IPS DF 4.7 (cell line): ENCODE measurements around the gene GAS5.
"Not testable (repeated sequence)": the region's sequence is repeated elsewhere in the genome, so short reads cannot be mapped to it uniquely, and the experiment has no call there.

Experiments
- DNase-seq: peaks from one replicate; pipeline ENCODE4 v3.0.0-alpha.2; 2013; ENCODE audit warnings: low spot score; ENCODE audit errors: extremely low read depth

Gene GAS5

DNA sequence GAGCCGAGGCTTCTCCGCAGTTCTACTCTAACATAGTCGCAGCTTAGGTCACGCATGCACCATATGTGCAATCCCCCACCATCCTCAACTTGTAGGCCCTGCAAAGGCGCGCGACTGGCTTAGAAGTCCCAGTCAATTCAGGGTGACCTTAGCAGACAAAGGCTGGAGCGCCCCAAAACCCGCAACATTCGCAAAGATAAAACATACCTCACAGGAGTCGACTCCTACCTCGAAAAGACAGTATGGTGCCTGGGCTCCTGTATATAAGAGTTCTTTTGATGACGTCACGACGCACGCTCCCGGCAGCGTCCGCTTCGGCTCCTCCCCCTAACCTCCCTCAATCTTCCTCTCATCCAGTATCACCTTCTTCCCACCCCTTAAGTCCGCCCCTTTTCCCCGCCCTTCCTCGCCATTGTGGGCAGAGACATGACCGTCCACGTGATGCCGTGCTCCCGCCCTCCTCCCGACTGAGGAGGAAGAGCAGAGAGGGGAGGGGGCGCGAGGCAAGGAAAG is at the start of gene GAS5:
TSS of gene GAS5 (minus strand) at position 237 of the 513 bp plus-strand sequence.
- DNase-seq: no peak

DNA sequence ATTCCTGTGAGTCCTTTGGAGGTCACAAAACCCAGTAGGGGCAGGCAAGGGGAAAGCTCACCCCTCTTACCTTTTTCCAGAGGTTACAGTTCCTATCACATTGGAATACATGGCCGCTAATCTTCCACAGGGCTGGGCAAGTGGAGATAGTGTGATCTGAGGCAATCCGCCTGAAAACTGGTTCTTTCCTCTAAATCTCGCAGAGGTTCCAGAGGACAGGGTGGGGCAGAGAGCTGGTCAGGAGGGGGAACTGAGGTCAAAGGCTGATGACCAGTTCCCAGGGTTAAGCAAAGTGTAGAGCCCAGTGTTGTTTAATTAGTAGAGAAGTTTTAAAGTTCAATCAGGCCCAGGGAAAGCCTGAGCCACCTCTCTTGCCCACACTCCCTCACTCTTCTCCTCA is 49.4 kb upstream of the GAS5 start, which contains the start of gene SERPINC1:
TSS of gene SERPINC1 (minus strand) at position 179 of the 400 bp plus-strand sequence. CDS start at position 111, 68 bp downstream.
- no peak for DNase-seq

DNA sequence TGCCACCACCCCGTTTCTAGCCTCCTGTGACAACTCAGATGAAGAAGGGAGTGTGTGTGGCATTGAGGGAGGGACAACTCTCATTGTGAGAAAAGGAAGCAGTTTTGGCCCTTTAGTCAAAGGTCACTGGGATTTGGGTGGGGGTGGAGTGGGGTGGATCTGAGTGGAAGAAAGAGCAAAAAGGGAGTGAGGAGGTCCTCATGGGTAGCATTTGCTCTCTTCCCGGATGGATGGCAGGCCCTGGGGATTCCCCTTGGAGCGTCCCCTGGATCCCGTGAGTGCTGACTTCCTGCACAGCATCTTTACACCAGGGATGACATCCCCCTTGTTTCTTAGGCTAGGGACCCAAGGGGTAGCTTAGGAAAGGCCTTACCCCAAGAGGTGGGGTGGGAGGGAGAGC is 48.9 kb upstream of the GAS5 start:
- no peak for DNase-seq

DNA sequence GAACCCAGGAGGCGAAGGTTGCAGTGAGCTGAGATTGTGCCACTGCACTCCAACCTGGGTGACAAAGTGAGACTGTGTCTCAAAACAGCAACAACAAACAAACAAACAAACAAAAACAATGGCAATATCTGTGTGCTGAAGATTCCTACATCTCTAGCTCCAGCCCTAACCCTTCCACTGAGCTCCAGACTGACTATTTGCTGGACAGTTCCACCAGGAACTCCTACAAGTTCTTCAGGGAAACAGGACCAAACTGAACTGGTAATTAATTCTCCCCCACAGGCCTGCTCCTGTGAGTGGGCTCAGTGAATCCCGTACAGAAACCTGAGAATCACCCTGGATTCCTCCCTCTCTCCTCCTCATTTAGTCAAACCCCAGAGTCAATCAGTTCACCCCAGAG is 47.8 kb upstream of the GAS5 start:
- DNase-seq: no peak

DNA sequence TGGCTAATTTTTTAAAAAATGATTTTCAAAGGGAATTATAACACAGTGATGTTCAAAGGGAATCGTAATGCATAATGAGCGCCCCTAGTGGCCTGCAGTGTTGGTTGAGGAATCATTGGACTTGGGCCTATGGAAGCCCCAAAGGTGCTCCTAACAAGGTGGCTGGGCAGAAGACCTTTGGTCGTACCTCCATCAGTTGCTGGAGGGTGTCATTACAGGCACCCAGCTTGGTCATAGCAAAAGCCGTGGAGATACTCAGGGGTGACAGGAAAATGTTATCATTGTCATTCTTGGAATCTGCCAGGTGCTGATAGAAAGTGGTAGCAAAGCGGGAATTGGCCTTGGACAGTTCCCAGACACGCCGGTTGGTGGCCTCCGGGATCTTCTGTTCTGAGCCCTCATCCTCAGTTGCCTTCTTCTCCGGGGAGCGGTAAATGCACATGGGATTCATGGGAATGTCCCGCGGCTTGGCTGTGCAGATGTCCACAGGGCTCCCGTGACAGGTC is 46.6 kb upstream of the GAS5 start:
- DNase-seq: no peak

DNA sequence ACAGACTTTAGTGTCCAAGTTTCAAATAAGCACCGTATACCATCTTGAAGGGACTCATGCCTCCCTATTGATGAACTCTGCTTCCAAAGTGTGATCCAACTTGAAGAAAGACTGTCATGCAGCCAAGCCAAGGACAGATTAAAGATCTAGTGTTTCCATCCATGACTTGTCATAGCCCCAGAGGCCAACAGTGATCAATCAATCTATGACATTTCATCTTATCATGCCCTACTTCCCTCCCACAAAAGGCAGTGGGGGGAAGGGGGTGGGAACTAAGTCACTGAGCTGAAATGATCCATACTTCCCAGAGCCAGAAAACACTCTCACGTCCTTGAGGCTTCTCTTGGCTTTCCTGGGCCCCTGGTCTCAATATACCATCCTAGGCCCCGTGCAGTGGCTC is 45.3 kb upstream of the GAS5 start:
- no peak for DNase-seq

DNA sequence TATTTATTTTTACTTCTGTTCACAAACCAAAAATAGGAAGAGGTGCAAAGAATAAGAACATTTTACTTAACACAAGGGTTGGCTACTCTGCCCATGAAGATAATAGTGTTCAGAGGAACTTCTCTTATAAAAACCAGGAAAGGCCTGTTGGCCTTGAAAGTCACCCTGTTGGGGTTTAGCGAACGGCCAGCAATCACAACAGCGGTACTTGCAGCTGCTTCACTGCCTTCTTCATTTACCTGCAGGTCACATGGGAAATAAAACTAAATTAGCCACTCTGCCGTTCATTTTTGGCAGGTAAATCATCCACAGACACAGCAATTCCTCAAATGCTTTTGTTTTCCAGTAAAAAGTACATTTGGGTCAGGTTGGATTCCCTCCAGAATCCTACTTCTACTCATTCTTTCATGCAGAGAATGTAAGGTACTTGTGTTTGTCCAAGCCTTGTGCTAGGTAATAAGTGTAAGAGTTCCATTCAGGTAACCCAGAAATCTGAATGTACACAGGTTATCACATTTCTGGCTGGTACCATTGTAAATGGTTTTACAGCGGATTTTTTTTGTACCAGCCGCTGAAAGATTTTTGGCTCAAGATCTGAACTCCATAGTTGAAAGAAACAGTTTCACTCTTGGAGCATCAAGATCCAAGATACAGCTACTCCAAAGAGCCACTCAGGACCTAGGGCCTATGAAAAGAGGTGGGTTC is 36.2 kb upstream of the GAS5 start:
- no peak for DNase-seq

DNA sequence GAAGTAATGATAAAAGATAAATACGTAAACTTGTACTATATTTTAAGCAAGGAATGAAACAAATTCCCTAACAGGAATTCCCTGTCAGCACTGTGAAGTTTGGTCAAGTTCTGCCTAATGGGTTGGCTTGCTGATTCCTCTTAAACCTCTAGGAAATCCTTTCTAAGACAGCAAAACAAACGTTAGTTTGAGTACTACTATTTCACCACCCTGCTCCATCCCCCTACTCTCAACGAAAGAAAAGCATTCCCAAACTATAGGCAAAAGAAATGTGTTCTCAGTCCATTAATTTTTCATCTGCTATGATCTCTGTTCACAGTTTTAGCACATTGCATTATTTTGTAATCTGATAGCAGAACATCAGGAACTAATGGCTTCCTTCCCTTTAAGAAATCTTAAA is 33.2 kb upstream of the GAS5 start:
- DNase-seq: no peak

DNA sequence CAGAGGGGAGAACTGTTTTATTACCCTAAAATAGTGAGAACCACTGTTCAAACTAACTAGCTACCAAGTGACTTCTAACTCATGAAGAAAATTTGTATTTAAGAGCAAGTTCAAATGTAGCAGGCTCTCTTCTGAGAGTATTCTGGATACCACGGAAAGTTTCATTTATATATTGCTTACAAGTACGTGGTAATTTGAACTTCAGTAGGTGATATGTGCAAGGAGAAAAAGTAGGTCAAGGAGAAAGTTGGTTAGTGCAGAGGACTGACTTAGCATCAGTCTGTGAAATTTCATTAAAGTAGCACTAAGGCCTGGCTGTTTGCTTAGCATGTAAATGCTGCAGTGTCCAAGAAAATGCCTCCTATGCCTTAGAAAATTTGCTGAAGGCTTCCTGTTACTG is 32.6 kb upstream of the GAS5 start:
- no peak for DNase-seq

DNA sequence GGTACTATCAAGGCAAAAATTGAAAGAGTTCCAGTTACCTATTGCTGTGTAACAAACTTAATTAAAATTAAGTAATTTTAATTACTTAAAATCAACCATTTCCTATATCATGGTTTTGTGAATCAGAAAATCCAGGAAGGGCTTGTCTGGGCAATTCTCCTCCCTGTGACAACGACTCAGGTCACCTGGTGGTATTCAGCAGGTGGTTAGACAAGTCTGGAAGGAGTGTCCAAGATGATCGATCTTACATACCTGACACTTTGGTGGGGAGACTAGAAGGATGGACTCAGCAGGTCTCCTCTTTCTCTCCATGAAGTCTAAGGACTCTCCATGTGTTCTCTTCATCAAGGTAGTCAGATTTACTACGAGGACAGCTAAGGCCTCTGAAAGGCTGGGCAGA is 26.4 kb upstream of the GAS5 start:
- DNase-seq: no peak

DNA sequence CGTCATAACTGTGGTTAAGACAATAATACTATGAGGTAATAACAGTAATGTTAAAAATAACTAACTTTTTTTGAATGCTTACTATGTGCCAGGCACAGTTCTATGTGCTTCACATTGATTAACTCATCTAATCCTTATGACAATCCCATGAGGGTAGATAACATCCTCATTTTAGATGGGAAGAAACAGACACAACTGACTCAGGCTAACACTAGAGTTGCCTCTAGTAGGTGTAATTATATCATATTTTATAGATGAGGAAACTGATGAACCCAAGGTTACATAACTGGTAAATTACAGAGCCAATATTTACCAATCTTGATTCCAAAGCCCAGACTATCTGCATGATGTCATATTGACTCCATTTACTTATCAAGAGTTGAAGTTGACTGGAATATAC is 25.8 kb upstream of the GAS5 start:
- no peak for DNase-seq

DNA sequence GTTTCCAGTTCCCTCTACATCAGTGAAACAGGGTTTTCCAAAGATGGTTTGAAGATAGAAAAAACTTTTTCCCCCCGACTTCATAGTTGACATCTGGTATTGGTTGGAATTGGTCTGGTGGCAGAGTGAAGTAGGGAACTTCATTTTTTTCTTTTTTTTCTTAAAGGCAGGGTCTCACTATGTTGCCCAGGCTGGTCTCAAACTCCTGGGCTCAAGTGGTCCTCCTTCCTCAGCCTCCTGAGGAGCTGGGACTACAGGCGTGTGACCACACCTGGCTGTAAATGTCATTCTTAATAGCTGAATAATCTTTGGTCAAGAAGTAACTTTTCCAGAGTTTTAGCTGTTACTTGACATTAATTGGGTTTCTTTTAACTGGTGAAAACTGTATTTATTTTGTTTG is 22.1 kb upstream of the GAS5 start:
- DNase-seq: no peak

DNA sequence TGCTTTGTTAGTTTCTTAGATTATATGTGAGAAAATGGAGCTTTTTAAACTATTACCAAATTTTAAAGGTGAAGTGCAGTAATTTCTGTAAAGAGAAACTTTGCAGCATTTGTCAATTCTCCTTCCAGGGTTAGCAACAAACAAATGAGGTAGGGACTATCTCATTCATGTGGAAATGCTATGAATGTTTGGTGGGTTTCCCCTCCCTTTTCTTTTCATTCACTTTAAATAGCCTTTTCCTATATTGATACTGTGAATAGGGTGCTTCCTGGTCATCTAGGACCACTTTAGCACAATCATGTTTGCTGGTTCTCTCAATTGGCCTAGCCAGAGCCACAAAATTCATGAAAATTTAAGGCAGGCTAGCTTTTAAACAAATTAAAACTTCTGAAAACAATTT is 21.0 kb upstream of the GAS5 start:
- DNase-seq: no peak

DNA sequence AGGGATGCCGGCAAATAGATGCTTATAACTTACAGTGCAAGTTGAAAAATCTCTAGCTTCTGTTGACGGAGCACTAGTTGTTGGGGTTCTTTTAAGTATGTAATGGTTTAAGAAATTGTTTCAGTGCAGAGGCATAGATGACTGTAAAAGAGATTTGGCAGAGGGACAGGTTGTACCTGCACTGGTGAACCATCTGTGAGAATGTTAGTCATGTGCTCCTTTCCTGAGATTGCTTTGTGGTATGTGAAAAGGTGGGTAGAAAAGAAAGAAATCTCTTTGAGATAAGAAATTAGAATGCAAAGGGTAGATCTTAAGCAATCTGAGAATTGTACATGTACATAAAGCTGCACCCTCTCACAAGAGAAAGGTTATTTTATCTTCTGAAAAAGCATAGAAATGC is 19.8 kb upstream of the GAS5 start:
- no peak for DNase-seq

DNA sequence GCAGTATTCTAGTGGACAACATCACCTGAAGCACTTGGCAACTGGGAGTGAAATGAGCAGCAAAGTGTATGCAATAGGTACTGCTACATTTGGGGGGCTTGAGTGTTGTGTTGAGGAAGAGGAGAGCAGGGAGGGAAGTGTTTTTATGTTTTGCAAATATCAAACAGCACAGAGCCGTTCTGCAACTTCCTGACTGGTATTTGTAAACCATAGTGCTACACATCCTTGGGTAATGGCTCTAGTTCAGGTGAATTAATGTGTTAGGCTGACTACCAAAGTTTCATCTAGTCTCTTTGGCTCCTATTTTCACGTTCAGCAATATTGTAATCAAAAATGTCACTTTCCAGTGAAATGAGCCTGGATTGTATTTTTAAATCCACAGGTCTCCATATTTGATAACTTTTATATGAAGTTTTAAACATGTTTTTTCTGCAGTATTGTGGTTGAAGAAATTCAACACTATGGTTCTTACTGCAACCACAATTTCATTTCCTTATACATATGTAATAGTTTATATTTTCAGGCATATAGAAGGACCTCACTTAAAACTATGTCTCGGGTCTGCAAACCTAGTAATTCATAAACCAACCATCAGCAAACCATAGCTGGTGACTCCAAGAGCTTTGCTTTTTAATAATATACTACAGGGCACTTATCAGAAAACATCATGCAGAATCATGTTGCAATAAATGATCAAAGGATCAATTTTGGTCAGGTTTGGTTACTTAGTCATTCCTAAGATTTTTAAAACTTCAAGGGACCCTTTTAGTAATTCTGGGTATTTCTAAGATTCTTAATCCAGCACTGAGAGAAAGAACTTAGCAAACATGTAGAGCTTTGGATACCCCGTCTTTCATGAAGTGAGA is 19.2 kb upstream of the GAS5 start:
- DNase-seq: no peak

DNA sequence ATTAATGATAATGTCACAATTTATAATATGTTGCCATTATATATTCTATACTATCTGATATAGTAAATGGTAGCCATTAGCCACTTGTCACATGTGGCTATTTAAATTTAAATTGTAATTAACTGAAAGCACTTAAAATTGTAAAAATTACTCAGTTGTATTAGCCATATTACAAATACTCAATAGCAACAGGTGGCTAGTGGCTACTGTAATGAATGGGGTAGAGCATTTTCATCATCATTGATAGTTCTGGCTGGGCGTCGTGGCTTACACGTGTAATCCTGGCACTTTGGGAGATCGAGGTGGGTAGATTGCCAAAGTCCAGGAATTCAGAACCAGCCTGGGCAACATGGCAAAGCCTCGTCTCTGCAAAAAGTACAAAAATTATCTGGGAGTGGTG is 16.9 kb upstream of the GAS5 start:
- no peak for DNase-seq

DNA sequence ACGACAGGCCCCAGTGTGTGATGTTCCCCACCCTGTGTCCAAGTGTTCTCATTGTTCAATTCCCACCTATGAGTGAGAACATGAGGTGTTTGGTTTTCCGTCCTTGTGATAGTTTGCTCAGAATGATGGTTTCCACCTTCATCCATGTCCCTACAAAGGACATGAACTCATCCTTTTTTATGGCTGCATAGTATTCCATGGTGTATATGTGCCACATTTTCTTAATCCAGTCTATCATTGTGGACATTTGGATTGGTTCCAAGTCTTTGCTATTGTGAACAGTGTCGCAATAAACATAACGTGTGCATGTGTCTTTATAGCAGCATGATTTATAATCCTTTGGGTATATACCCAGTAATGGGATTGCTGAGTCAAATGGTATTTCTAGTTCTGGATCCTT is 13.3 kb upstream of the GAS5 start:
- DNase-seq: not testable (repeated sequence)

DNA sequence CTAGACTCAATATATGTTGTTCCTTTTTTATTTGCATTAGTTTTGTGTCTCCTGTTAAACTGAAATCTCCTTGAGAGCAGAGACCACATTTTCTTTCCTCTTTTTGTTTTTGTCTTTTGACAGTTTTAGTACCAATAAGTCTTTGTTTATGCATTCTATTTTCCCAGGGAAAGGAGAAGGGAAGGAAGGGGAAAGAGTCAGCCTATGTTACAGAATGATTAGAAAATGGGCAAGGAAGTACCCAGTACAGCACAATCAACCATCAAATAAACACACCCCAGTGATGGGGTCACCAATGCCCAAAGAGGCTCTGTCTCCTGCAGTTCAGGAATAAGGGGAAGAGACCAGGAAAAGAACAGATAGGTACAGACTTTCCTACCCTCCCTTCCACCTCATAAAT is 10.5 kb upstream of the GAS5 start:
- no peak for DNase-seq

DNA sequence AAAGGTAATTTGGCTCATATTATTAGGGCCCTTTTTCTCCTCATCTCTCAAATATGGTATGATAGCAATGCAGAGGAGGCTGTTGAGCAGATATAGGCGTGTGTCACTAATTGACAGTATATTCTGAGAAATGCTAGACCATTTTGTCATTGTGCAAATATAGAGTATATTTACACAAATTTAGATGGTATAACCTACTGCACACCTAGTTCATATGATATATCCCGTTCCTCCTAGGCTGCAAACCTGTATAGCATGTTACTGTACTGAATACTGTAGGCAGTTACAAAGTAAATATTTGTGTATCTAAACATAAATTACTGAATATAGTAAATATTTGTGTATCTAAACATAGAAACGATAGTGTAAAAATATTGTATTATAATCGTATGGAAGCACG is 8.9 kb upstream of the GAS5 start:
- DNase-seq: no peak

DNA sequence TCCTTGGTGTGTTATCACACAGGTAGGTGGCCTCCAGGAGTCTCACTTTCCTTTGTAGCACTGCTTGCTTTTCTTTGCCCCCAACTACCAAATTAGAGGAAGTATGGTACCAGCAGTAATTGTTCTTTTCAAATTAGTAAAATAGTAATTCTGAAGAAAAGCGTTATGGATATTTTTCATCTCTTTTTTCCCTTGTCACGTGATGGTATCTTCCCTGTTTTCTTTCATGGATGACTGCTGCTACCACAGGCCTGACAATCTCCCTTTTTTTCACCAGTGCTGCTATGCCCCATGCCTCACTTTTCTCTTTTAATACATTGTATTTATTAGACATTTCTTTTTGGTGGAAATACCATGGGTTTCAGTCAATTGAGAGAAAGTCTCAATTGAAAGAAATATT is 3.7 kb upstream of the GAS5 start:
- DNase-seq: no peak

DNA sequence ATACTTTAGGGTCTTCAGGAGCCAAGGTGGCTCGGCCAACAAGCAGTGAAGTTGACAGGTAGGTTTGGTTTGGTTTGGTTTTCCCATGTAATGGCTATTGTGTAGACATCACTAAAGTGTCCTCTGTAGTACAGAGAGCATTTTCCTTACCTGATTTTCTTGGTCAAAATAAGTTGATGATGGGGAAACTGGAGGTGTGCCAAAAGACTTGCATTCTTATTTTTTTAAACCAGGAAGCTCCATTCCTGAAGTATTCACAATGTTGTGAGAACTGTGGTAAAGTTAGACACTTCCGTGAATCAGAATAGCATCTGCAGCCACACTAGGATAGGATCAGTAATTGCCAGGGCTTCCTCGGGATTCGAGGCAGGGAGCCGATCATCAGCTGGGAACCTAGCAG is 3.3 kb upstream of the GAS5 start:
- no peak for DNase-seq
